NCI-H510A (cell line): Measurements from ENCODE around the gene TIMM29.

Experiments
- DNase-seq: peaks from one replicate; lab custom pipeline; 2025; lab: John Stamatoyannopoulos, UW

TIMM29 gene

DNA sequence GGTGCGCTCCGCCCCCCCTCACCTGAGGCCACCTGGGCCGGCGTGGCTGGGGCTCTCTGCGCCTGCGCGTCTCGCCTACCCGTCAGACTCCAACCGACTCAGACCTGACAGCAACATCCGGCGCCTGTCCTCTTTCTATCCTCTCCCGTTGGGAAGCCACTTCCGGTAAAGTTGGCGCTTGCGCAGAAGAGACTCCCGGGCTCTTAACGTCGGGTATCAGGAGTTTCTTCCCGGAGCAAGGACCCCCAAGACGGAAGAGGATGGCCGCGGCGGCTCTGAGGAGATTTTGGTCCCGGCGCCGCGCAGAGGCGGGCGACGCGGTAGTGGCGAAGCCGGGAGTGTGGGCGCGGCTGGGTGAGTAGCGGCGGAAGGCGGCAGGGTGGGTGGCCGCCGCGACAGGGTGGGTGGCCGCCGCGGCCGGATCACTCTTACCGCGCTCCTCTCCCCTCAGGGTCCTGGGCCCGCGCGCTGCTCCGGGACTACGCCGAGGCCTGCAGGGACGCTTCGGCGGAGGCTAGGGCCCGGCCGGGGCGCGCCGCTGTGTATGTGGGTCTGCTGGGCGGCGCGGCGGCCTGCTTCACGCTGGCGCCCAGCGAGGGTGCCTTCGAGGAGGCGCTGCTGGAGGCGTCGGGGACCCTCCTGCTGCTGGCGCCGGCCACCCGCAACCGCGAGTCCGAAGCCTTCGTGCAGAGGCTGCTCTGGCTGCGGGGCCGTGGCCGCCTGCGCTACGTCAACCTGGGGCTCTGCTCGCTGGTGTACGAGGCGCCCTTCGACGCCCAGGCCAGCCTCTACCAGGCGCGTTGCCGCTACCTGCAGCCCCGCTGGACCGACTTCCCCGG, at the start of gene TIMM29, which contains the start of gene YIPF2:
Gene TIMM29, plus strand, starts transcription at position 249 of the 839 bp plus-strand sequence. Its CDS starts 12 bp downstream, at position 261.
Gene YIPF2, minus strand, starts transcription at position 77 of the 839 bp plus-strand sequence. CDS start 229 bp downstream, outside the sequence.
- DNase-seq, result peak; percentile 98

- no peak for DNase-seq
Measured at GRCh38 chr19:10881403-10882107, 47.1 kb upstream of the TIMM29 start.

GRCh38 chr19:10882108-10882457, 46.5 kb upstream of the TIMM29 start:
- no peak for DNase-seq

- DNase-seq, result no peak
Measured at GRCh38 chr19:10884274-10884673, 44.3 kb upstream of the TIMM29 start.

- no peak for DNase-seq
Measured at GRCh38 chr19:10885201-10886169, 43.1 kb upstream of the TIMM29 start.

- peak; percentile 11 for DNase-seq
Measured at GRCh38 chr19:10887616-10888367, 40.8 kb upstream of the TIMM29 start.

DNA sequence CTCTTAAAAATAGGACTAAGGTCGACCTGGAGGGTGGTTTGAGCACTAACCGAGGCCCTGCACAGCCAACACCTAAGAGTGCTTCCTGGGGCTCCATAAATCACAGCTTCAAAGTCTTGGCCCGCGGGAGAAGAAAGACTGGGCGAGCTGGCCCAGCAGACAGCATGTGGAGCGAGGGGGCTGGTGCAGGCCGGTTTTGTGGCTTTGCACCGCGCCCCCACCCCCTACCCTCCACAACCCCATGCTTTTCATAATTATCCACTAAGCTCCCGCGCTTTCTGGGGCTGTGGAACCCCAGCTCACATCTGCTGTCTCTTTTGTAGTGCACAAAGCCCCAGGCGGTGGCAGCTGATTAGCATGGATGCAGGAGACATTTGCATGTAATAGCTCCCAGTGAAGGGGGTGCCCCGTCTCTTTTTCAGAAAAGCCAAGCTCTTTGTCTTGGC, 40.2 kb upstream of the TIMM29 start:
- DNase-seq, result no peak

DNA sequence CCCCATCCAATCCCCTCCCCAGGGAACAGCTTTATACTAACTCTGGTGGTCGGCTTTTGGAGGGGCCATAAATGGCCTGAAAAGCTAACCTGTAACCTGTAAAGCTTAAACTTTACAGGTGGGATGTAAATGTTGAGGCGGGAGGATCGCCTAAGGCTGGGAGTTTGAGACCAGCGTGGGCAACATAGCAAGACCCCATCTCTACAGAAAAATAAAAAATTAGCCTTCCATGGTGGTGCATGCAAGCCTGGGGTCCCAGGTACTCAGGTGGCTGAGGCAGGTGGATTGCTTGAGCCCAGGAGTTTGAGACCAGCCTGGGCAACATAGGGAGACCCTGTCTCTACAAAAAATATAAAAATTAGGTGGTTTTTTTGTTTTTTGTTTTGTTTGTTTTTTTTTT, 38.7 kb upstream of the TIMM29 start:
- DNase-seq, result no peak

DNA sequence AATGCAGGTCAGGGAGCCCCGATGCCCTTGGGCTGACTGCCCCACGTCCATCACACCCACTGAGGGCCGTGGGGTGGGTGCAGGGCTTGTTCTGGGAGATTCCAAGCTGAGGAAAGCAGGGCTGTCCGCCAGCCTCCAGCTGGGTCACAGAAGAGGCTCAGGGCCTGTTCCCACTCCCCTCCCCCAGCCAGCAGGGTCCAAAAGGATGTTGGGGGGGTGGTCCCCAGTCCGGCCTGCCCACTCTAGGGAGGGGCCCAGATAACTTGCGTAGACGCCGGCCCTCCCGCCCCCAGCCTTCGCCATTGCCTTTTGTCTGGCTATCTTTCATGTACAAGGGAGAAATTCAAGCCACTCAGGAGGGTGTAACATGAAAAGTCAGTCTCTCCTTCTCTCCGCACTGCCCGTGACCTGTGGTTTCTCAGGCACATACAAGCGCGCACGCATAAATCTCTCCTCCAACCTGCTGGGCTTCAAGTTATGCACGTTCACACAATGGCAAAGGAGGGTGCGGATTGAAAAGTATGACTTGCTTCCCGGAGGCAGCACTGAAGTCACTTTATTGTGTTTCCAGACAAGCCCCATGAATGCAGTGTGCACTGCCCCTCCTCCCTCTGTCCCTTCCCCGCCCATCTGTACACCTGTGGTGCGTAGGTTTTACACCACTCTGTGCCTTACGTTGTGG, 37.1 kb upstream of the TIMM29 start:
- peak; percentile 82 for DNase-seq

DNA sequence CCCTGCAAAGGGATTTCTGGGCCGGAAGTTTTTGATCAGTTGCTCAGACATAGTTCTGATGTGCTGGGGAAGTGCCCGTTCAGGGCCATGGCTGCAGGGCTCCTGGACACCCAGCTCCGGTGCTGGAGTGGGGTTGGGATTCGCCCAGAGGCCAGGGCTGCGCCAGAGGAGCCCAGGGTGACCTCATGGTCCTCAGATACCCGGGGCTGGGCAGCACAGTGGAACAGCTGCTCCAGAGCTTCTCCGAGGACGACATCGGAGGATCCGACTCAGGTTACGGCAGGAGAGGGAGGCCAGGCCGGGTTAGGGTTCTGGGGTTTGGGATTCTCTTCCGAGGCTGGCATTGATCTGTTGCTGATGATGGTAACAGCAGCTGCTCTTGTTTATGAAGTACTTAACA, 36.4 kb upstream of the TIMM29 start:
- DNase-seq, result peak; percentile 81

GRCh38 chr19:10894911-10895213, 33.7 kb upstream of the TIMM29 start:
- no peak for DNase-seq

GRCh38 chr19:10895363-10895762, 33.2 kb upstream of the TIMM29 start:
- no peak for DNase-seq

- DNase-seq, result no peak
Measured at GRCh38 chr19:10895920-10896319, 32.7 kb upstream of the TIMM29 start.

DNA sequence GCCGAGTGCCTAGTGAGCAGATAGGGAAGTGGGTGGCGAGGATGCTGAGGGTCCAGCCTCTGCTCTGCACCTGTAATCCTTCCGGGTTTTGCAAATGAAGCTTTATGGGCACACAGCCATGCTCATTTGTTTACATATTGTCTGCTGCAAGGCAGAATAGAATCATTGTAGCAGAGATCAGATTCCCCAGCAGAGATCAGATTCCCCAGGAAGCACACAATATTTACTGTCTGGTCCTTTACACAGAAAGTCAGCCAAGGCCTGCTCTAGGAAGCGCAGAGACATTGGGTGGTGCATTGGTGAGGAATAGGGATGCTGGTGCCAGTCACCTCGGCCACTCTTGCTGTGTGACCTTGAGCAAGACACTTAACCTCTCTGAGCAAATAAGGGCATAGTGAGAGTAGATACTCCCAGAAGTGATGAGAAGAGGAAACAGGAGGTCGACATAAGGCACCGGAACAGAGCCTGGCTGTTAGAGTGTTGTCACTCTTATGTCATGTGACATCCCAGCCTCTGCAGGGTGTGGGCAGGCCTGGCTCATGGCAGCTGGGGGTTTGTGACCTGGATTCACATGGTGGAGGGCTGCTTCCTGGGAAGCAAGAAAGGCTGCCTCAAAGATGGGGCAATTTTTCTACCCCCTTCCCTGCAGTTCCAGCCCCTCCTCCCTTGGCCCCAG, 31.6 kb upstream of the TIMM29 start:
- peak; percentile 56 for DNase-seq

DNA sequence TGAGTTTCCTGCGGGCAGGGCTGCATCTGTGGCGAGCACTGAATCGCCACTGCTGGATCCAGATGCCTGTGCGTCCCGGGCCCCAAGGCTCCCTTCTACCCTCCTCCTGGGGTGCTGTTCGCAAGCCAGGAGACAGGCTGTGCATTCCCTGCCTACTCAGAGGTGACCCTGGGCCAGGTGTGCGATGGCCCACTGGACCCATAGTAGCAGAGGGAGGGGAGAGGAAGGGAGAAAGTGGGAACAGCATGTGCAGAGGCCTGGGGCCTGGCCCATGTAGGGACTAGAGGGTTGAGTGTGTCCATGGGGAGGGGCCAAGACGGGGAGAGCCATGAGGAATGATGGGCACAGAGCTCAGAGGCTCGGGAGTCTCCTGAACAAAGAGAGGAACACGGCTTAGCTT, 30.0 kb upstream of the TIMM29 start:
- DNase-seq, result no peak

GRCh38 chr19:10899151-10899653, 29.4 kb upstream of the TIMM29 start:
- peak; percentile 63 for DNase-seq

DNA sequence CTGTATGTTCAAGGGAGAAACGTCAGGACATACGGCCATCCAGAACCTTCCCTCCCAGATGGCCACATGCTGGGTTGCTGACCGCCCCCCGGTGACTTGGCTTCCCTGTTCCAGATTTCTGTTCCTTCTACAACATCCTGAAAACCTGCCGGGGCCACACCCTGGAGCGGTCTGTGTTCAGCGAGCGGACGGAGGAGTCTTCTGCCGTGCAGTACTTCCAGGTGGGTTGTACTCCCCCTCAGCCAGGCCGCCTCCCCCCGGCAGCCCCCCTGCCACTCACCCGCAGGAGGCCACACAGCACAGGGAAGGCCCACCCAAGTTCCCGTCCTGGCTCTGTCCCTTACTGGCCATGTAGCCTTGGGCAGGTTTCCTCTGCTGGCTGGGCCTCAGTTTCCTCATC, 20.7 kb upstream of the TIMM29 start:
- no peak for DNase-seq

DNA sequence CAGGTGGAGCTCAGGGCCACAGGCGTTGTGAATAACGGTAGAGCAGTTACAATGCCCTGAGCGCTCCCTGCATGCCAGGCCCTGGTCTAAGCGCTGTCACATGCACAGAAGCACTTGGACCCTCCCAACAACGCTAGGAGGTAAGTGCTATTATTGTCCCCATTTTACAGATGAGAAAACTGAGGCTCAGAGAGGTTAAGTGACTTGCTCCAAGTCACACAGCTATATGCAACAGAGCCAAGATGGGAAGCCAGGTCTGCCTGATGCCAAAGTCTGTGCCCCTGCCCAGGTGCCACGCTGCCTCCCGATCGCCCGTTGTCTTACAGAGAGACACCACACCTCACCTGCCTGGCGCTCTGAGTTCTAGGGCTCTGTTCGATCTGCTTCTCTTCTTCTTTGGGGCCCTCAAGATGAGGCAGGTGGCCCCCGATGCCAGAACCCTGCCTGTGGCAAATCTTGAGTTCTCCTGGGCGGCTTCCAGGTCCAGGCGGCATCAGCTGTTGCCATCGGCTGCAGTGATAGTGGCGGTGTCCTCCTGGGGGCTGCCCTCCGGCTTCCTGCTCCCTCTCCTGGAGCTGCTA, 20.1 kb upstream of the TIMM29 start:
- DNase-seq, result no peak

DNA sequence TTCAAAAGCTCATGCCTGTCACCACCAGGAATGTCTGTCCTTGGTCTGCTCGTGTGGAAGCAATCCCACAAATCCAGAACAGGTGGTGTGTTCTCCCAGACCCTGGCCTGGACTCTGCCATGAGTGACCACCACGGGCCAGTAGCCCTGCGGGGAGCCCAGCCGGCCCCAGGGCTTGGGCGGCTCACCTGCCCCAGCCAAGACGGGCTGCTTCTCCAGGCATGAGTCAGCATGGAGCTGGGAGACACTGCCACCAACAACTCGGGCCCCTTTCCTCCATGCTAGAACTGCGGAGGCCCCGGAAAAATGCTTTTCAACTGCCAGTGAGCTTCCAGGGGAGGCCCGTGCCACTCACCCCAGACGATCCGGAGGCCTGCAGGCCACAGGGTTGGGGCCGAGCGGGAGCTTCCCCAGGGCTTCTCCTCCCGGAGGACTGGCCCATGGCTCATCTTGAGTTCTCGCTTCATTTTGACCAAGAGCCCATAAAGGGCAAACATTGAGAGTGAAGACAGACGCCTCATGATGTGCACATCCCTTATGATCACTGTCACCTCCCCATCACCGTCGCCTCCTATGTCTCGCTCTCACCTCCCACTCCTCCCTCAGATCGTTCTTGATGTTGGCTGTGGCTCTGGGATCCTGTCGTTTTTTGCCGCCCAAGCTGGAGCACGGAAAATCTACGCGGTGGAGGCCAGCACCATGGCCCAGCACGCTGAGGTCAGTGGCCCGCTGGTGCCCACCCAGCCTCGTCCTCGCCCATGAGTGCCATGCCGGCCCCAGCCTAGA, 16.8 kb upstream of the TIMM29 start:
- no peak for DNase-seq
